ENCODE results near the gene SHROOM2.

DNA sequence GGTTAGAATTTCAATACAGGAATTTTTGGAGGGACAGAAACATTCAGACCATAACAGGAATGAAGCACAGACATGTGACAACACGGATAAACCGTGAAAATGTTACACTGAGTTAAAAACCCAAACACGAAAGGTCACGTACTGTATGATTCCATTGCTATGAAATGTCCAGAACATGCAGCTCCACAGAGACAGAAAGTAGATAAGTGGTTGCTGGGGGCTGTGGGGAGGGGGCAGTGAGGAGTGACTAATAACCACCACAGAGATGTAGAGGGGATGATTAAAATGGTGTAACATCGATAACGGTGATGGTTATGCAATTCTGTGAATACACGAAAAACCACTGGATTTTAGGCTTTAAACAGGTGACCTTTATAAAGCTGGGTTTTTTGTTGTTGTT, 28.9 kb upstream of the SHROOM2 start:
- TF ChIP-seq, protein P1, sequence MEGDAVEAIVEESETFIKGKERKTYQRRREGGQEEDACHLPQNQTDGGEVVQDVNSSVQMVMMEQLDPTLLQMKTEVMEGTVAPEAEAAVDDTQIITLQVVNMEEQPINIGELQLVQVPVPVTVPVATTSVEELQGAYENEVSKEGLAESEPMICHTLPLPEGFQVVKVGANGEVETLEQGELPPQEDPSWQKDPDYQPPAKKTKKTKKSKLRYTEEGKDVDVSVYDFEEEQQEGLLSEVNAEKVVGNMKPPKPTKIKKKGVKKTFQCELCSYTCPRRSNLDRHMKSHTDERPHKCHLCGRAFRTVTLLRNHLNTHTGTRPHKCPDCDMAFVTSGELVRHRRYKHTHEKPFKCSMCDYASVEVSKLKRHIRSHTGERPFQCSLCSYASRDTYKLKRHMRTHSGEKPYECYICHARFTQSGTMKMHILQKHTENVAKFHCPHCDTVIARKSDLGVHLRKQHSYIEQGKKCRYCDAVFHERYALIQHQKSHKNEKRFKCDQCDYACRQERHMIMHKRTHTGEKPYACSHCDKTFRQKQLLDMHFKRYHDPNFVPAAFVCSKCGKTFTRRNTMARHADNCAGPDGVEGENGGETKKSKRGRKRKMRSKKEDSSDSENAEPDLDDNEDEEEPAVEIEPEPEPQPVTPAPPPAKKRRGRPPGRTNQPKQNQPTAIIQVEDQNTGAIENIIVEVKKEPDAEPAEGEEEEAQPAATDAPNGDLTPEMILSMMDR (IDR thresholded peaks at IDR 0.05): no peak
- TF ChIP-seq POLR2AphosphoS5 (IDR thresholded peaks at IDR 0.05): no peak
